SU-DHL-6 (cell line): Measurements from ENCODE around the gene CEACAM18.

ENCODE experiments used
- H2AFZ ChIP-seq: fragments of 200-600 bp; sonication (generic); 2 replicates; pipeline ENCODE4 v1.6.1; 2014; ENCODE audit warnings: low read depth, mild to moderate bottlenecking, moderate library complexity, mixed read lengths, antibody characterized with exemption, low read length; ENCODE audit not compliant: severe bottlenecking
- H3F3A ChIP-seq: fragments of 200-600 bp; shearing (Covaris generic); 2 replicates; pipeline ENCODE4 v1.6.0; 2016; ENCODE audit warnings: antibody characterized with exemption, mild to moderate bottlenecking; ENCODE audit not compliant: insufficient read depth
- H3K27ac ChIP-seq: fragments of 200-600 bp; sonication (generic); 2 replicates; pipeline ENCODE4 v1.5.1; 2016; ENCODE audit warnings: low read depth, mild to moderate bottlenecking, low read length, moderate library complexity, mixed read lengths
- H3K27me3 ChIP-seq: fragments of 200-600 bp; sonication (generic), shearing (Covaris generic); 2 replicates; pipeline ENCODE4 v1.6.0; 2014; ENCODE audit warnings: mild to moderate bottlenecking, low read length
- H3K36me3 ChIP-seq: fragments of 200-600 bp; sonication (generic); 2 replicates; pipeline ENCODE4 v1.6.1; 2014; ENCODE audit warnings: mild to moderate bottlenecking, low read length, mixed read lengths
- H3K4me2 ChIP-seq: fragments of 300-600, 200-600 bp; shearing (Covaris generic), sonication (generic); 2 replicates; pipeline ENCODE4 v1.6.0; 2014; ENCODE audit warnings: low read length, low read depth, mild to moderate bottlenecking; ENCODE audit not compliant: poor library complexity, severe bottlenecking
- H3K4me3 ChIP-seq: fragments of 200-600 bp; sonication (generic); 2 replicates; pipeline ENCODE4 v1.5.1; 2014; ENCODE audit warnings: antibody characterized with exemption, low read length, mild to moderate bottlenecking, mixed read lengths; ENCODE audit not compliant: insufficient read depth, poor library complexity, severe bottlenecking
- H3K79me2 ChIP-seq: fragments of 200-600 bp; sonication (generic); 2 replicates; pipeline ENCODE4 v1.6.1; 2014; ENCODE audit warnings: mild to moderate bottlenecking, low read length, moderate library complexity; ENCODE audit not compliant: insufficient read depth
- H3K9ac ChIP-seq: fragments of 200-600 bp; sonication (generic); 2 replicates; pipeline ENCODE4 v1.7.0; 2014; ENCODE audit warnings: mild to moderate bottlenecking, low read length
- H3K9me2 ChIP-seq: fragments of 200-600 bp; sonication (generic); replicated peaks from 2 replicates; pipeline ENCODE4 v1.6.1; 2014; ENCODE audit warnings: low read length; ENCODE audit not compliant: insufficient read depth
- H3K9me3 ChIP-seq: fragments of 200-600 bp; sonication (generic); 2 replicates; pipeline ENCODE4 v1.6.1; 2014; ENCODE audit warnings: low read length, mixed read lengths; ENCODE audit not compliant: insufficient read depth
- H4K20me1 ChIP-seq: fragments of 200-600 bp; sonication (generic); 2 replicates; pipeline ENCODE4 v1.6.1; 2014; ENCODE audit warnings: low read depth, mild to moderate bottlenecking, antibody characterized with exemption, low read length, moderate library complexity, mixed read lengths
- CTCF ChIP-seq: fragments of 200-600 bp; sonication (generic); IDR thresholded peaks from one replicate; pipeline ENCODE4 v1.5.1; 2017; ENCODE audit warnings: antibody characterized with exemption, mild to moderate bottlenecking, low read length, moderate library complexity; ENCODE audit not compliant: insufficient read depth, poor library complexity, severe bottlenecking
- EZH2phosphoT487 ChIP-seq: fragments of 200-600 bp; sonication (generic), shearing (Covaris generic); conservative IDR thresholded peaks from 2 replicates; pipeline ENCODE4 v1.6.1; 2018; ENCODE audit warnings: mild to moderate bottlenecking, antibody characterized with exemption, low read length, moderate library complexity, mixed read lengths

The CEACAM18 gene

GRCh38 chr19:51471527-51471926 lies 6.8 kb upstream of the CEACAM18 start:
- Histone ChIP-seq H3K9me2 (no peaks in the 10 kb centered on the region), H3K4me2 (no peak overlapping the region), H3K27ac (no peak overlapping the region), H3K36me3 (no peaks in the 10 kb centered on the region), H3K9me3 (no peaks in the 10 kb centered on the region), H4K20me1 (no peaks in the 10 kb centered on the region), H3K27me3 (no peaks in the 10 kb centered on the region), H3F3A (no peaks in the 10 kb centered on the region), H3K4me3 (no peak overlapping the region), H3K9ac (no peak overlapping the region), H3K79me2 (no peaks in the 10 kb centered on the region), H2AFZ (no peak overlapping the region)
- TF ChIP-seq EZH2phosphoT487: no peak
- no peak for TF ChIP-seq CTCF

- no peak overlapping the region for H2AFZ ChIP-seq
- no peaks in the 10 kb centered on the region for H3K79me2 ChIP-seq
- no peak overlapping the region for H3K27ac ChIP-seq
- H3K27me3 ChIP-seq: no peaks in the 10 kb centered on the region
- no peaks in the 10 kb centered on the region for H4K20me1 ChIP-seq
- TF ChIP-seq EZH2phosphoT487 (no peak), CTCF (no peak)
- no peaks in the 10 kb centered on the region for H3K9me3 ChIP-seq
- H3K4me3 ChIP-seq: no peak overlapping the region
- H3K4me2 ChIP-seq: no peak overlapping the region
- H3K9me2 ChIP-seq: no peaks in the 10 kb centered on the region
- H3K36me3 ChIP-seq: no peaks in the 10 kb centered on the region
- no peak overlapping the region for H3K9ac ChIP-seq
- H3F3A ChIP-seq: no peaks in the 10 kb centered on the region
These were observed 5.7 kb upstream of the CEACAM18 start for GRCh38 chr19:51472607-51473006.

GRCh38 chr19:51473009-51473707 lies 5.2 kb upstream of the CEACAM18 start:
- H3K4me3 ChIP-seq: no peak overlapping the region
- H2AFZ ChIP-seq: no peak overlapping the region
- no peaks in the 10 kb centered on the region for H4K20me1 ChIP-seq
- no peaks in the 10 kb centered on the region for H3K9me3 ChIP-seq
- no peak overlapping the region for H3K27ac ChIP-seq
- no peak overlapping the region for H3K4me2 ChIP-seq
- no peaks in the 10 kb centered on the region for H3K27me3 ChIP-seq
- H3K79me2 ChIP-seq: no peaks in the 10 kb centered on the region
- TF ChIP-seq CTCF (peak; percentile 75), EZH2phosphoT487 (no peak)
- no peak overlapping the region for H3K9ac ChIP-seq
- no peaks in the 10 kb centered on the region for H3K36me3 ChIP-seq
- H3K9me2 ChIP-seq: no peaks in the 10 kb centered on the region
- H3F3A ChIP-seq: no peaks in the 10 kb centered on the region
